ENCODE data around the gene ATP6AP2. TPM values are rescaled to one million over a fixed set of nuclear protein-coding genes. Genes with fewer than 3 reads are reported as not detected.

ATP6AP2 gene
- total and polyA plus RNA-seq, 2 of the 13 experiments (the other 11 are each of a cell fraction or from before 2014, with no cell fraction given) = 55.6 to 108 TPM

GRCh38 chrX:40539214-40540142 lies 41.3 kb upstream of the ATP6AP2 start:
- H2AFZ ChIP-seq (ENCODE audit: low read length) = no peak overlapping the region
- no peak overlapping the region for H3K4me3 ChIP-seq (replicated peaks in 1 of 3; ENCODE audit: insufficient read depth in 1 of 3, low read depth in 2 of 3, low read length in 3 of 3)
- H4K20me1 ChIP-seq (ENCODE audit: insufficient read depth, low read length) = no peaks in the 10 kb centered on the region
- in situ Hi-C loops (cut with HindIII; ENCODE audit: extremely low pct_ligation_motif_present, low pct_unique_long_range_greater_than_20kb) = no loop called here
- no peak overlapping the region for H3K4me2 ChIP-seq (ENCODE audit: low read depth, low read length)
- H3K36me3 ChIP-seq (replicated peaks in 1 of 2; ENCODE audit: control insufficient read depth in 1 of 2, insufficient read depth in 2 of 2, low read length in 2 of 2) = no peaks in the 10 kb centered on the region
- FAIRE-seq (no peak), DNase-seq (ENCODE audit: low spot score) (no peak), ATAC-seq (peak; percentile 41; the same call in 2 of the 3 replicates)
- H3K79me2 ChIP-seq (ENCODE audit: insufficient read depth, low read length) = no peaks in the 10 kb centered on the region
- no peak overlapping the region for H3K27ac ChIP-seq (ENCODE audit: extremely low read length, insufficient read depth, low read length)
- POLR2A ChIA-PET = no interaction called here
- 0% methylated on average over 2 of the region's 20 CpGs for WGBS (ENCODE audit: low lambda C conversion rate)
- CTCF ChIA-PET (ENCODE audit: low intra/inter-chr PET ratio, low total read pairs) = no interaction called here
- no peaks in the 10 kb centered on the region for H3K9me3 ChIP-seq (ENCODE audit: low read length)
- H3K9ac ChIP-seq (ENCODE audit: insufficient read depth, low read depth, low read length) = no peak overlapping the region
- H3K4me1 ChIP-seq (ENCODE audit: insufficient read depth, low read length) = peaks cover 4% of the 10 kb centered on the region; the same call in 1 of the 2 replicates
- no TSS peak for BruUV-seq (replicated peaks)
- intact Hi-C loops (cut with micrococcal nuclease; ENCODE audit: unreplicated experiment) = loop anchor here (10.0 kb wide), 1 partner anchor 105 kb away; the partner anchor contains the start of gene CXorf38
- no peak for TF ChIP-seq MAFG (CRISPR knock-in tag; IDR thresholded peaks at IDR 0.05)
- TF ChIP-seq TEAD2 (CRISPR knock-in tag; IDR thresholded peaks at IDR 0.05) = no peak
- no peak for TF ChIP-seq ZNF34 (CRISPR knock-in tag; IDR thresholded peaks at IDR 0.05; ENCODE audit: borderline replicate concordance)
- TF ChIP-seq ZC3H13 (CRISPR knock-in tag; IDR thresholded peaks at IDR 0.05) = no peak
- TF ChIP-seq ATM (IDR thresholded peaks at IDR 0.05; ENCODE audit: borderline replicate concordance) = no peak
- no peak for TF ChIP-seq HMGA1 (CRISPR knock-in tag; conservative IDR thresholded peaks at IDR 0.05)
- TF ChIP-seq FOSL2 (CRISPR knock-in tag; IDR thresholded peaks at IDR 0.05) = no peak
- no peak for TF ChIP-seq KLF12 (CRISPR knock-in tag; IDR thresholded peaks at IDR 0.05; ENCODE audit: borderline replicate concordance)
- TF ChIP-seq BCL6 (CRISPR knock-in tag; IDR thresholded peaks at IDR 0.05) = no peak
- TF ChIP-seq ARID5B (CRISPR knock-in tag; IDR thresholded peaks at IDR 0.05) = no peak
- TF ChIP-seq CTCF (CRISPR knock-in tag; IDR thresholded peaks at IDR 0.05) = 0 out of 2 replicates have a peak, but pooled peaks have one; percentile 30
- TF ChIP-seq HDAC1 (CRISPR knock-in tag; IDR thresholded peaks at IDR 0.05) = no peak
- TF ChIP-seq SNAPC2 (CRISPR knock-in tag; IDR thresholded peaks at IDR 0.05) = no peak
- TF ChIP-seq STAG1 (CRISPR knock-in tag; IDR thresholded peaks at IDR 0.05) = peak; percentile 12; the same call in 1 of the 2 replicates
- H3K27me3 ChIP-seq (ENCODE audit: control insufficient read depth in 1 of 2, insufficient read depth in 2 of 2, low read length in 2 of 2) = peaks cover 0 to 3% of the 10 kb centered on the region in 2 experiments; a peak in 1 of 5 replicates
